ENCODE data around the gene FKBP5.
"Not testable (repeated sequence)": the region's sequence is repeated elsewhere in the genome, so short reads cannot be mapped to it uniquely, and the experiment has no call there.

DNA sequence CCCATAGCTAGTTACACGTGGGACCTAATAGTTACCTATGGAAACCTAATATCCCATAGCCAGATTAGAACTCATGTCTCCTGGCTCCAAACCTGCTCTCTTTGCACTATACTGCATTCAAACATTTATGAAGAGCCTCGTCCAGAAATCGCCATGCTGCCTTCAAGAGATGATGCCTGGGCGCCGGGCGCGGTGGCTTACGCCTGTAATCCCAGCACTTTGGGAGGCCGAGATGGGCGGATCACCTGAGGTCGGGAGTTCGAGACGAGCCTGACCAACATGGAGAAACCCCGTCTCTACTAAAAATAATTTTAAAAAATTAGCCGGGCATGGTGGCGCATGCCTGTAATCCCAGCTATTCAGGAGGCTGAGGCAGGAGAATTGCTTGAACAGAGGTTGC is 1.3 kb upstream of the FKBP5 start:
- TF ChIP-seq, protein P1, sequence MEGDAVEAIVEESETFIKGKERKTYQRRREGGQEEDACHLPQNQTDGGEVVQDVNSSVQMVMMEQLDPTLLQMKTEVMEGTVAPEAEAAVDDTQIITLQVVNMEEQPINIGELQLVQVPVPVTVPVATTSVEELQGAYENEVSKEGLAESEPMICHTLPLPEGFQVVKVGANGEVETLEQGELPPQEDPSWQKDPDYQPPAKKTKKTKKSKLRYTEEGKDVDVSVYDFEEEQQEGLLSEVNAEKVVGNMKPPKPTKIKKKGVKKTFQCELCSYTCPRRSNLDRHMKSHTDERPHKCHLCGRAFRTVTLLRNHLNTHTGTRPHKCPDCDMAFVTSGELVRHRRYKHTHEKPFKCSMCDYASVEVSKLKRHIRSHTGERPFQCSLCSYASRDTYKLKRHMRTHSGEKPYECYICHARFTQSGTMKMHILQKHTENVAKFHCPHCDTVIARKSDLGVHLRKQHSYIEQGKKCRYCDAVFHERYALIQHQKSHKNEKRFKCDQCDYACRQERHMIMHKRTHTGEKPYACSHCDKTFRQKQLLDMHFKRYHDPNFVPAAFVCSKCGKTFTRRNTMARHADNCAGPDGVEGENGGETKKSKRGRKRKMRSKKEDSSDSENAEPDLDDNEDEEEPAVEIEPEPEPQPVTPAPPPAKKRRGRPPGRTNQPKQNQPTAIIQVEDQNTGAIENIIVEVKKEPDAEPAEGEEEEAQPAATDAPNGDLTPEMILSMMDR (conservative IDR thresholded peaks at IDR 0.05; ENCODE audit: low read length) = not testable (repeated sequence)
- not testable (repeated sequence) for TF ChIP-seq EZH2phosphoT487 (IDR thresholded peaks at IDR 0.05; ENCODE audit: borderline replicate concordance, low read depth, low read length)
